GM12872 (cell line): Measurements from ENCODE around the gene CDCA3.

Experiments used
- TF ChIP-seq, protein P1 (sequence below): IDR thresholded peaks from 3 replicates; pipeline ENCODE4 v1.5.1; 2011; ENCODE audit warnings: low read depth, mild to moderate bottlenecking, low read length, moderate library complexity; ENCODE audit not compliant: insufficient read depth

The CDCA3 gene

DNA sequence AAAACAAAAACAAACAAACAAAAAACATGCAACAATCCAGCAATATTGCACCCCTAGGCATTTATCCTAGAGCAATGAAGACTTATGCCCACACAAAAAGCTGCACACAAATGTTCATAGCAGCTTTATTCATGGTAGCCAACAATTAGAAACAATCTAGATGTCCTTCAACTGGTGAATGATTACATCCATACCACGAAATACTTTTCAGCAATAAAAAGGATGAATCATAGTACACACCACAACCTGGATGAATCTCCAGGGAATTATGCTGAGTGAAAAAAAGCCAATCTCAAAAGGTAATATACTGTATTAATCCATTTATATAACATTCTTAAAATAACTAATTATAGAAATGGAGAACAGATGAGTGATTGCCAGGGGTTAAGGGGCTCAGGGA, 43.9 kb downstream of the CDCA3 start:
- TF ChIP-seq, protein P1, sequence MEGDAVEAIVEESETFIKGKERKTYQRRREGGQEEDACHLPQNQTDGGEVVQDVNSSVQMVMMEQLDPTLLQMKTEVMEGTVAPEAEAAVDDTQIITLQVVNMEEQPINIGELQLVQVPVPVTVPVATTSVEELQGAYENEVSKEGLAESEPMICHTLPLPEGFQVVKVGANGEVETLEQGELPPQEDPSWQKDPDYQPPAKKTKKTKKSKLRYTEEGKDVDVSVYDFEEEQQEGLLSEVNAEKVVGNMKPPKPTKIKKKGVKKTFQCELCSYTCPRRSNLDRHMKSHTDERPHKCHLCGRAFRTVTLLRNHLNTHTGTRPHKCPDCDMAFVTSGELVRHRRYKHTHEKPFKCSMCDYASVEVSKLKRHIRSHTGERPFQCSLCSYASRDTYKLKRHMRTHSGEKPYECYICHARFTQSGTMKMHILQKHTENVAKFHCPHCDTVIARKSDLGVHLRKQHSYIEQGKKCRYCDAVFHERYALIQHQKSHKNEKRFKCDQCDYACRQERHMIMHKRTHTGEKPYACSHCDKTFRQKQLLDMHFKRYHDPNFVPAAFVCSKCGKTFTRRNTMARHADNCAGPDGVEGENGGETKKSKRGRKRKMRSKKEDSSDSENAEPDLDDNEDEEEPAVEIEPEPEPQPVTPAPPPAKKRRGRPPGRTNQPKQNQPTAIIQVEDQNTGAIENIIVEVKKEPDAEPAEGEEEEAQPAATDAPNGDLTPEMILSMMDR: no peak

DNA sequence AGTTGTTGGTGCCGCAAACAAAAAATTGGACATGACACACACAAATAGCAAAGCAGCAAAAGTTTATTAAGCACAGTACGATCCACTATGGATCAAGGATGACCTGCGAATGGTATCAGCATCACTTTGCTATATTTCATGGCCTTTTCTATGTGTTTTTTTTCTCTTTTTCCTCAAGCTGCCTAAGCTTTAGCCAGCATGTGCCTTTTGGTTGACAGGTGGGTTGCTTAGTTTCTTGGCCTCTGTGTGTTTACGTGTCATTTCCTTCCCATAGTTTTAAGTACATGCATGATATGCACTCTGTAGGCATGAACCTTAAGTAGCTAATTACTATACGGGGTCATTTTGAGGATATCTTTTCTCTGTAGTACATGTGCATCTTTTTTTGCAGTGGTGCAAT, 51.9 kb downstream of the CDCA3 start:
- TF ChIP-seq, protein P1: no peak
